HK-2 (cell line): ENCODE measurements around the gene SIRT4.
A peak's percentile ranks its signal among the peaks of the same experiment; 100 is the strongest.

Experiments used
- DNase-seq: peaks from one replicate; pipeline ENCODE4 v3.0.0-alpha.2; 2018; ENCODE audit not compliant: unreplicated experiment

The SIRT4 gene

DNA sequence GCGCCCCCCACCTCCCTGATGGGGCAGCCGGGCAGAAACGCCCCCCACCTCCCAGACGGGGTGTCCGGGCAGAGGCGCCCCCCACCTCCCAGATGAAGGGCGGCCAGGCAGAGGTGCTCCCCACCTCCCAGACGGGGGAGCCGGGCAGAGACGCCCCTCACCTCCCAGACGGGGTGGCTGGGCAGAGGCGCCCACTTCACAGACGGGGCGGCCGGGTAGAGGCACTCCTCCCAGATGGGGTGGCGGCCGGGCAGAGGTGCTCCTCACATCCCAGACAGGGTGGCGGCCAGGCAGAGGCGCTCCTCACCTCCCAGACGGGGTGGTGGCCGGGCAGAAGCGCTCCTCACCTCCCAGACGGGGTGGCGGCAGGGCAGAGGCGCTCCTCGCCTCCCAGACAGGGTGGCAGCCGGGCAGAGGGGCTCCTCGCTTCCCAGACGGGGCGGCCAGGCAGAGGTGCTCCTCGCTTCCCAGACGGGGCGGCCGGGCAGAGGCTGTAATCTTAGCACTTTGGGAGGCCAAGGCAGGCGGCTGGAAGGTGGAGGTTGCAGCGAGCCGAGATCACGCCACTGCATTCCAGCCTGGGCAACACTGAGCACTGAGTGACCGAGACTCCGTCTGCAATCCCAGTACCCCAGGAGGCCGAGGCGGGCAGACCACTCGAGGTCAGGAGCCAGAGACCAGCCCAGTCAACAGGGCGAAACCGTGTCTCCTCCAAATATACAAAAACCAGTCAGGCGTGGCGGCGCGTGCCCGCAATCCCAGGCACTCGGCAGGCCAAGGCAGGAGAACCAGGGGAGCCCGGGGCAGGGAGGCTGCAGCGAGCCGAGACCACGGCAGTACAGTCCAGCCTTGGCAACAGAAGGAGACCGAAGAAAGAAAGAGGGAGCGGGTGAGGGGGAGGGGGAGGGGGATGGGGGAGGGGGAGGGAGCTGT is 23.7 kb upstream of the SIRT4 start:
- no peak for DNase-seq

- no peak for DNase-seq
Observed at GRCh38 chr12:120283318-120283717, 18.8 kb upstream of the SIRT4 start.

DNA sequence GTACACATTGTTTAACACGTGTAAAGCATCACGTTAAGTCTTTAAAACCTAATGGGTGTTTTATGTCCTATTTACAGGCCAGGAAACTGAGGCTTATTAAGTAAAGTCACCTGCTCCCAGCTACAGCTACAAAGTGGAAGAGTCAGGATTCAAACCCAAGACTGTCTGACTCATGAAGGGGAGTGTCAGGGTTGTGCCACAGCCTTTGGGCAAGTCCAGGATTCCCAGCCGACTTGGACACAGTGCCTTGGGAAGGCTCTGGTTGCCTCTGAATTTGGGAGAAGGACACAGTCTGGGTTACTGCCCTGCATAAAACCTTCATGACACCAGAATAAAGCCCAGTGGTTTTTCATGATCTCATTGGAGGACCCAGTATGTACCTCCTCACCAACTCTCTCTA is 17.7 kb upstream of the SIRT4 start:
- no peak for DNase-seq

DNA sequence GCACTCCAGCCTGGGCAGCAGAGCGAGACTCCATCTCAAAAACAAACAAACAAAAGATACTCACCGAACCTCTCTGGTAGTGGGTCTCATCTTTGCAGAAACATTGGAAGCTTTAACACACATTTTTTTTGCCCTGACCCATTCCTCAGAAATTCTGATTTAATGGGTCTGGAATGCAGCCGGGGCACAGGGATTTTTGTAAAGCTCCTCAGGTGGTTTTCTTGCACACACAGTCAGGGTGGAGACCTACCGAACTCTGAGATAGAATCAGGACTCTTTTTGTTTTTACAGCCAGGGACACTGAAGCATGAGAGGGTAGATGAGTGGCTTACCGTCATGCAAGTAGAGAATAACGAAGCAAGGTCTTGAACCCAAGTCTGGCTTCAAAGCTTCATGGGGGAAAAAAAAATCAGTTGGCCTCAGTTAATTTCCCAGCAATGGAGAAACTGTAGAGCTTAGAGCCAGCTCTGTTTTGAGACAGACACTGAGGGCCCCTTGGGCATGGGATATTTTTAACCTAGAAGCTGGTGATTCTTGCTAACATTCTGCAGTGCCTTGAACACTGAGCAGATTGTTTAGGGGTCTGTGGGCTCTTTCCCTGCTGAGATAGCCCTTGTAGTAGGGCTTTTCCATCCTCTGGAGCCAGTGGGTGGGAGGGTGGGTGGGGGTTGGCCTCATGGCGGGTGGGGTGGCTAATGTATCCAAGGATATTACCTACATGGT is 15.2 kb upstream of the SIRT4 start:
- no peak for DNase-seq

DNA sequence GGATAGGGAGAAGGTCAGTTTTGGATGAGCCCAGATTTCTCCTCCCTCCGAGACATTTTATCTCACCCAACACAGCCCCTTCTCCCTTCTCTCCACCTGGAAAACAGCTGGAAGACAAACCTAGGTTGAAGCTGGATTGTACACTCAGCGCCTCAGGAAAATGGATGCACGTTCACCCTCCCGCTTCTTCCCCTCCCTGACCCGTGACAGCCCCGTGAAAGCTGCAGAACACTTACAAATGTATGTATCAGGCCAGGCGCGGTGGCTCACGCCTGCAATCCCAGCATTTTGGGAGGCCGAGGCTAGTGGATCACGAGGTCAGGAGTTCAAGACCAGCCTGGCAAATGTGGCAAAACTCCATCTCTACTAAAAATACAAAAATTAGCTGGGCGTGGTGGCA is 14.6 kb upstream of the SIRT4 start:
- no peak for DNase-seq

GRCh38 chr12:120290609-120291305 is 11.4 kb upstream of the SIRT4 start:
- DNase-seq = peak; percentile 58

DNA sequence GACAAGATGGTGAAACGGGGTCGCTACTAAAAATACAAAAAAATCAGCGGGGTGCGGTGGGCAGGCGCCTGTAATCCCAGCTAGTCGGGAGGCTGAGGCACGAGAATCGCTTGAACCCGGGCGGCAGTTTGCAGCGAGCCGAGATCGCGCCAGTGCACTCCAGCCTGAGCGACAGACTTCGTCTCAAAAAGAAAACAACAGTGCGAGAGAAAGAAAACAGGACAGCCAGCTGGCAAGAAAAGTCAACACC is 9.8 kb upstream of the SIRT4 start:
- no peak for DNase-seq

DNA sequence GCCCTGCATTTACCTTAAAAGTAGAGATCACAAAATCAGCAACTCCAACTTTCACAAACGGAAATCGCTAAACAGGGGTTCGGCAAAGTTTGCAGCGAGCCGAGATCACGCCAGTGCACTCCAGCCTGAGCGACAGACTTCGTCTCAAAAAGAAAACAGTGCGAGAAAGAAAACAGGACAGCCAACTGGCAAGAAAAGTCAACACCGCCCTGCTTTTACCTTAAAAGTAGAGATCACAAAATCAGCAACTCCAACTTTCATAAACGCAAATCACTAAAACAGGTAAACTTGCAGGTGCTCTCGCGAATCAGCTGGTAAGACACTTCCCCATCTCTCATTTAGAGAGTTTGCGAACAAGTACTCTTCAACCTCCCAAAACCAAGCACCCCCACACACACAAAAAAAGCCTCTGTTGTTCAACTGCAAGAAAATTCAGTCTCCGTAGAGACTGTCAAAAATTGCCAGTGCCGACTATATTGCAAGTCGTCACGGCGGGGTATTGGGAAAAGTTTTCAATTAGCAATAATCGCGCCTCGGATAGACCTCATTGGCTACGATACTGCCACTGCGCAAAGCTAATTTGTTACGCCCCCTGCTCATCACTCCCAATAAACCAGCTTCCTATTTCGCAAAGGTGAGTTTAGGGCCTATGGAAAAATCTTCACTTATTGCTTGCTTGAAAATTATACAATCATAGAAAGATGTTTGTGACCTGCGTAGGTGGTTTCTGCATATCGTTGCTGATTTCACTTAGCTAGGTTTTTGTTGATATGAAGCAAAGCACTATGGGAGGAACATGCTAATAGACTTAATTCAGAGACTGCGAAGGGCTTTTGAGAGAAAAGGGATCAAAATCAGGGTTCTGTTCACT is 9.2 kb upstream of the SIRT4 start, which contains the start of gene RNU4-1:
Gene RNU4-1, minus strand, starts transcription at position 577 of the 871 bp plus-strand sequence.
- DNase-seq = peak; percentile 84

DNA sequence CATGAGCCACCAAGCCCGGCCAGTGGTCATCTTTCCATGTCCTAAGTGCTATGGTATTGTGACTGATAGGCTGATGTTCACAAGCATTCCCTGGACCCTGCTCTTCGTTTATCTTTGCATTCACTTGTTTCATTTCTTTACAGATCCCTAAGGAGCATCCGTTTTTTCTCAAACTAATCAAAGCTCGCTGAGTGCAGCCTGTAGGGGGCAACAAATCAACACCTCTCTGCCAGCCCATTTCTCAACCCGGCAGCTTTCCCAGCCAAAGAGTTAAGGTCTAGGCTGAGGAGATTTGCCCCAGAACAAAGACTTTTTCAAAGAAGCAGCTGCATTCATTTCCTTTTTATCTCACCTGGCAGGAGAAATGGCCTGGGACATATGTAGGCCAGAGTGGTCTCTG is 12.1 kb downstream of the SIRT4 start:
- no peak for DNase-seq

DNA sequence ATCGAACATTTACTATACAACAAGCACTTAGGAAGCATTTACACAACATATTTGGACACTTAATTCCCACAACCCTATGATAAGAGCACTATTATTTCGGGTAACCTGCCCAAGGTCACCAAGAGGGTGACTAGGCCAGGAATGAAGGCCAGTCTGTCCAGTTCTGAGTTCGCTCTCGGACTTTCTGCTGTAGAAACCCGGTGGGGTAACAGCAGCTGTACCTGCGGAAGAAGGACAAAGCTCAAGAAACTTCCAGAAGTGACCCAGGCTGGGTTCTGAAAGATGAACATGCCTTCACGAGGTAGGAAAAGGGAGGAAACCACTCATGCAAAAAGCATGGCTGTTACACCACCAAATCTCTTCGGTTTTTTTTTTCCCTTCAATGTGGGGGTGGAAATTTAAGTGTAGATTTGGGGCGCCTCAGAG is 14.7 kb downstream of the SIRT4 start:
- DNase-seq = peak; percentile 15

DNA sequence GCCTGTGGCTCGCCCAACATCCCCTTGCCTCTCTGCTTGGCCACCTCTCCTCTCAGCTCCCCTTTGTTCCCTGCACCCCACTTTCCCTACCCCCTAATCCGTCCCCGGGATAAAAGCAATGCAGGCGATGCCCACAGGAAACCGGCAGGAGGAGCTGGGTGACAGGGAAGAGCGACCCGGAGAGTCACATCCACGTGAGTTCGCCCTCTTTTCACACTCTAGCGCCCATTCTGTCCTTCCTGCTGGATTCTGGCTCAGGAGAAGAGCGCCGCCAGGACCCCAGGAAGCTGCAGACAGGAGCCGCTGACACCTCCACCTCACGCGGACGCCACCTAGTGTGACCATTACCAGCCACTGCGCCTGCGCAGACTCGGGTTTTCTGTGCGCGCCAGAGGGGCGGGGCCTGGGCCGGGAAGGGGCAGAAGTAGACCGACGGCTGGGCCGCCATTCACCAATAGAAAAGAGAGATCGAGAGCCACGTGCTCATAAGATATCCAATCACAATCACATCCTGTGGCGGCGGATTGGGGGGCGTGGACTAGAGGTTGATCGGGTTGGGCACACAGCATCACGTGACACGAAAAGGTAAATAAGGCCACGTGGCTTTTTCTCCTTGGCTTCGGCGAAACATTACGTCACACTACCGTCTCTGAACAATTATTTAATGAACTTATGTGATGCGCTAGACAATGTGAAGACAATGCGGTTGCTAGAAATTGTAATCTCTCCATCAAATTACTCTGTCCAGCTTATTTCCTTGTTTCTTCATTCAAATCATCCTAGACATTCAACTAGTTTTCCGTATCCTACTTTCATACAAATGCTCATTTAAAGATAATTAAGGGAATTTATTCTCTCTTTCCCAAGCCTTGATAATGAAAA is 15.3 kb downstream of the SIRT4 start:
- peak; percentile 100 for DNase-seq

- DNase-seq = no peak
Observed at GRCh38 chr12:120321382-120322202, 19.5 kb downstream of the SIRT4 start.

DNA sequence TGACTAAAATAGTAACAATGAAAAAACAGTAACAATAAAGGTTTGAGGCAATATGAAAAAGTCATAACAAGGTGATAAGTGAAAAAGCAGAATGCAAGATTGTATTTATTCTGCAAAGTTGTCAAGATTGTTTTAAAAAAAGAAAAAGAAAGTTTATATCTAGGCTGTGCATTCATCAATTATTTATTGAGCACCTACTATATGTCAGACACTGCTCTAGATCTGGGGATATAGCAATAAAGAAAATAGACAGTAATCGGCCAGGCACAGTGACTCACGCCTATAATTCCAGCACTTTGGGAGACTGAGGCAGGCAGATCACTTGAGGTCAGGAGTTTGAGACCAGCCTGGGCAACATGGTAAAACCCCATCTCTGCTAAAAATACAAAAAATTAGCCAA is 21.7 kb downstream of the SIRT4 start:
- no peak for DNase-seq

GRCh38 chr12:120324841-120325417 is 22.8 kb downstream of the SIRT4 start:
- DNase-seq = no peak

DNA sequence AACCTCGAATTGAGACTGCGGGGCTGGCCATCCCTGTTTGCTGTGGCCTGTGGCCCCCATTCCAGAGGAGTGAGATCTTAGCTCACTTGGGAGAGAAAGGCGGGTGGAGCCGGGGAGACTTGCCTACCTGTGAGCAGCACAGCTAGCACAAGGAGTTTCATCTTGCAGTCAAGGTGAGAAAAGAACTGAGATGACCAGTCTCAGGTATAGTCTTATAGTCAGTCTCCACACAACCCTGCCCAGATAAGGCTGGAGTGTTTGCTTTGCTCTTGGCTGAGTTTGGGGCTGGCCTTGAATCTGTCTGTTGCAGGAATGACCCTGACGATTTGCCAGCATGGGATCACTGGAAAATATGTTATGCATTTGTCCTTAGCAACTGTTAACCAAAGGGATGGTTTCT is 25.5 kb downstream of the SIRT4 start, which contains the start of gene PLA2G1B:
Gene PLA2G1B, minus strand, starts transcription at position 187 of the 400 bp plus-strand sequence. Its CDS starts 26 bp downstream, at position 161.
- DNase-seq = no peak

GRCh38 chr12:120328228-120328627 is 26.1 kb downstream of the SIRT4 start:
- DNase-seq = no peak

DNA sequence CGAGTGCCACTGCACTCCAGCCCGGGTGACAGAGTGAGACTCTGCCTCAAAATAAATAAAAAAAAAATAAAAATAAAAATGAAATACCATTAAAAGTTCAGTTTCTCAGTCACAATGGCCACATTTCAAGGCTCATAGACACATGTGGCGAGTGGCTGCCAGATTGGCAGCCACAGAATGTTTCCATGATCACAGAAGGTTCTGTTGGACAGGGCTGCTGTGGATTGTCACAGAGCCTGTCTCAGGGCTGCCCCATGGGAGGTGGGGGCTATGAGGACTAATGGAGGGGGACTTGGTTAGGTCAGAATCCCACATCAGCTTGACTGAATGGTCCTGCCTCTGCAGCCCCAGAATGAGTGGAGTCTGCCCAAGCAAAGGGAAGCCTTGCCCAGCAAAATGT is 29.3 kb downstream of the SIRT4 start:
- no peak for DNase-seq

DNA sequence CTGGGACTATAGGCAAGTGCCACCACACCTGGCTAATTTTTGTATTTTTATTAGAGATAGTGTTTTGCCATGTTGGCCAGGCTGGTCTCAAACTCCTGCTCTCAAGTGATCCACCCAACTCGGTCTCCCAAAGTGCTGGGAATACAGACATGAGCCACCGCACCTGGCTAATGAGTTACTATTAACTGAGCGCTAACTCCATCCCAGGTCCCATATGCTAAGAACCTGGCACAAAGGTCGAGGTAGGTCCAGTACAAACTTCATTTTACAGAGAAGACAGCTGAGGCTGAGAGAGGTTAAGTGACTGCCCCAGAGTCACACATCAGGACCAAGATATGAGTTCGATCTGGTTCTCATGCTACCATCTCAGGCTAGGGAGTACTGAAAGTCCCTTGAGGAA is 29.9 kb downstream of the SIRT4 start:
- no peak for DNase-seq

GRCh38 chr12:120332523-120332922 is 30.4 kb downstream of the SIRT4 start:
- DNase-seq = no peak
